GM21367 (cell line): ENCODE data around the gene LSMEM2.
"Not testable (repeated sequence)": the region's sequence is repeated elsewhere in the genome, so short reads cannot be mapped to it uniquely, and the experiment has no call there.

ENCODE experiments used
- ATAC-seq: cut with Tn5 transposase; IDR thresholded peaks from one replicate; pipeline ENCODE4 v1.9.1; 2021; ENCODE audit not compliant: unreplicated experiment

Gene LSMEM2

GRCh38 chr3:50278880-50279224 lies at the start of gene LSMEM2:
Gene LSMEM2, plus strand, starts transcription at chr3:50279087. Its CDS starts 27 bp downstream, at chr3:50279114.
- ATAC-seq: no peak

DNA sequence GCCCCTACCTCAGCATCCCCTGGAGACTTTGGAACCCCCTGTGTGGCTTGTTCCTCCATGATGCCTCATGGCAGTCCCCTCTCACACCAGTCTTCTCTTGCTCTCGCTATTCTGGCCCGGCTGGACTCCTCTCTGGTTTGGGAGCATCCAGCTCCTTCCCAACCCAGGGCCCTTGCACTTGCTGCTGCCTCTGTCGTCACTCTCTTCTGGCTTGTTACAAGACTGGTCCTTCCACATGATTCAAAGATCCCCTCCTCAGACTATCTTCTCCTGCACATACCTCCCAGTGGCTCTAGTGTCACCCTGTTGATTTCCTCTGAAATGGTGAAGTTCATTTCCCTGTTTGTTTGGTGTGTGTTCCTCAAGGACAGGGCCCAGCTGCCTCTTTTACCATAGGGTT lies 49.4 kb upstream of the LSMEM2 start:
- no peak for ATAC-seq

DNA sequence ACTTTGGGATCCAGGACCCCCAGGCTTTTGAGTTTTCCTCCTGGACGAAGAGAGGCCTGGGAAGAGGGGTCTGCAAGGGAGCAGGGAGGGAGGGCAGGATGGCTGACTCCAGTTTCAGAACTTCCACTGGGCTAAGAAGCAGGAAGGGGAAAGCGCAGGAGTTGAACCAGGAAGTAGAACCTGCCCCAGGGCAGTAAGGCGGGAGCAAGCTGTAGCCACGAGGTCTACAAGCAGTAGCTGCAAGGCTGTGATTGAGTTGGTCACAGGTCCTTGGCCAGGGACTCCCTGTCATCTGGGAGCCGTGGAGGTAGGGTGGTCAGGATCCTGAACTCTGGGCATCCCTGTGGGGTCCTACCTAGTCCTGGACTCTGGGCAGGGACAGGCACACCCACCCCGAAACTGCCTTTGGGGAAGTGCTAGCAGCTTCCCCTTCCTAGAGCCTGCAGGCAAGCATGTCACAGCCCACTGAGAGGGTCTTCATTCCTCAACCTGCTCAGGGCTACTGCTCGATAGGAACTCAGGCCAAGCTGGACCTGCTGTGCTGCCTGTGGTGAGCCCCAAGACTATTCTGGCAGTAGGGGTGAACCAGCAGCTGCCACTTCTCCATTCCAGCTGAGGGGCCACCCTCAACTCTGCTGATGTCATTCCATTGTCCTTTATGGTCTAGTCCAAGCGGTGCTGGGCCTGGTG lies 48.6 kb upstream of the LSMEM2 start:
- no peak for ATAC-seq

DNA sequence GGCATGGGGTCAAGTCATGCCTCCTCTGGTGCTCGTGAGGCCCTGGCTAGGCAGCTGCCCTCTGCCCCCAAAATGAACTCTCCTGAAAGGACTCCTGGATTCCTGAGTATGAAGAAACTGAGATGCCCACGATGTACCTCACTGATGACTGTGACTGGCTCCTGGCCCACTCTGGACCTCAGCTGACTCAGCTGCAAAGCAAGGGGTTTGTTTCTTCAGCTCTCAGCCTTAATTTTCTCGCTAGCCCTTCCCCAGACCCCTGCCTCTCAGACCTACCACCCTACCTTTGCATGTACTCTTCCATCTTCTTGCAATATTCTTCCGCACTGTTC lies 48.1 kb upstream of the LSMEM2 start:
- no peak for ATAC-seq

DNA sequence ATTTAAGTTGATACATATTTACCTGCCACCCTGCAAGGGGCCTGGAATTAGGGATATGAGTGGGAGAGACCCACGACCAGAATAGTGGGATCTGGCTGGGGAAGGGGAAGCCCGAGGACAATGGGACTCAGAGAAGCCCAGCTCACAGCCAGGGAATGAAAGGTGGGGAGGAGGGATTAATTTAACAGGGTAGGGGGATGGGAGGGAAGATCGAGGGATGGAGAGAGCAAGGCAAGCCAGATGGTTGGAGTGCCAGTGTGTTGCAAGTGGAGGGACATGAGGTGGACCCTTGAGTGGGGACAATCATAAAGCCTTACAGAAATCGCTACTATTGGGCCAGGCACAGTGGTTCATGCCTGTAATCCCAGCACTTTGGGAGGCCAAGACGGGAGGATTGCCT lies 47.3 kb upstream of the LSMEM2 start:
- no peak for ATAC-seq

GRCh38 chr3:50232303-50232702 lies 46.6 kb upstream of the LSMEM2 start:
- no peak for ATAC-seq

- ATAC-seq: no peak
Observed at GRCh38 chr3:50233176-50233575, 45.7 kb upstream of the LSMEM2 start.

GRCh38 chr3:50235716-50236483 lies 43.0 kb upstream of the LSMEM2 start, which contains the start of gene GNAI2:
Gene GNAI2, plus strand, starts transcription at chr3:50236204. Its CDS starts 132 bp downstream, at chr3:50236336.
- ATAC-seq: peak; percentile 88

DNA sequence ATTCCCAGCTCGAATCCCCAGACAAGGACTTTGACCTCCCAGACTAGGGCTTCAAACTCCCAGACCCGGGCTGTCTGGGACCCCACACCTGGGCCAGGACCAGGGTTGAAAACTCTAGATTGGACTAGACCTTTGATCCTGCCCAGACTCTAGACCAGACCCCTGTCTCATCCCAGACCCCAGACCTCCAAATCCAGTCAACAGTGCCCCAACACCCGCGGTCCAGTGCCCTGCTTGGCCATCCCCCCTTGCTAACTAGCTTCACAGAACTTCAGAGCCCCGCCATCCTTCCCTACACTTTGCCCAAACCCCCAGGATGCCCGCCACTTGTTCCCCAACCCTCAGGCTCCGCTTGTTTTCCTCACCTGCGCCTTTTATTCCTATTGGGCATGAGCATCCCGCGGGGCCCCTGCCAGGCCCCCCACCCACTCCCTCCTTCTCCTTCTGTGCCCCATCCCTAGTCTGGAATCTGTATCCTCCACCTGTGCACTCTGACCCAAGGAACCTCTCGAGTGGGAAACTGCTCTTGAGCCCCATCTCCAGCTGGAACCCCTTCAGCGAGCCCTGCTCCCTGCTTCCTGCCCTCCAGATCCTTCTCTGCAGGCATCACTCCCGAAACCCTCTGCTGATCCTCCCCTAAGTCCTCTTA lies 42.3 kb upstream of the LSMEM2 start:
- no peak for ATAC-seq

GRCh38 chr3:50237133-50237651 lies 41.7 kb upstream of the LSMEM2 start:
- ATAC-seq: no peak

- ATAC-seq: peak; percentile 33
Observed at GRCh38 chr3:50237754-50238548, 40.9 kb upstream of the LSMEM2 start.

DNA sequence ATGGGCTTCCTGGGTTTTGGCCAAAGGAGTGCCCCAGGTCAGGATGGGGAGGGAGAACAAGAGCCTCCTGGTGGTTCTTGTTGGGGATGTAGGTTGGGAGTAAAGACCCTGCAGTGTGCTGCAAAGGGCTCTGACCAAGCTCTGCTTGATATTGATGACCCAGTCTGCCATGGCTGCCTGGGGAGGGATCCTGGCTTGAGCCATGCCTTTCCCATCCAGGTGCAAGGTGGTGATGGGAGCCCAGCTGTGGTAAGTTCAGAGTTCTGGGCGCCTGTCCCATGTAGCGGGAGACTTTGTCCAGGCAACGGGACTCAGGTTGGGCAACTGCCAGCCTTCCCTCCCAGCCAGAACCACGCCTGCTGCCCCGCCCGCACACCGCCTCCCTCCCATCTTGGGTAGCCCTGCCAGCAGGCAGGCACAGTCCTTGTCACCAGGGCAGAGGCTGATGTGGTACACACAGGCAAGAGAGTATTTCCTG lies 40.3 kb upstream of the LSMEM2 start:
- no peak for ATAC-seq

DNA sequence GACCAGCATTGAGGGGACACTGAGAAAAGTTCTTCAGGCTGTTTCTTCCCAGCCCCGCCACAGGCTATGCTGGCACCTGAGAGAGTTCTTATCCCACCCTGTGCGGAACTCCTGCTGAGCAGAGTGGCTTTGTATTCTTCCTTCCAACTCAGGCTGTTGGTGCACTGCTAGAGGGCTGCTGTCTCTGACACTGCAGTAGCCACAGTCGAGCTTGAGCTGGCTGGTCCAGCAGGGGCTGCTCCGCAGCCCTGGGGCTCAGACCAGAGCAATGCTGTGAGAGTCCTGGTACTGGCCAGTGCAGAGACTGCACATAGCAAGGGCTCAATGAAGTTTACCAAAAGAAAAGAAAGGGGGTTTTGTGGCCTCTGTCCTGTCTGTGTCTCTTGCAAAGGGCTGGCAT lies 39.2 kb upstream of the LSMEM2 start:
- no peak for ATAC-seq

DNA sequence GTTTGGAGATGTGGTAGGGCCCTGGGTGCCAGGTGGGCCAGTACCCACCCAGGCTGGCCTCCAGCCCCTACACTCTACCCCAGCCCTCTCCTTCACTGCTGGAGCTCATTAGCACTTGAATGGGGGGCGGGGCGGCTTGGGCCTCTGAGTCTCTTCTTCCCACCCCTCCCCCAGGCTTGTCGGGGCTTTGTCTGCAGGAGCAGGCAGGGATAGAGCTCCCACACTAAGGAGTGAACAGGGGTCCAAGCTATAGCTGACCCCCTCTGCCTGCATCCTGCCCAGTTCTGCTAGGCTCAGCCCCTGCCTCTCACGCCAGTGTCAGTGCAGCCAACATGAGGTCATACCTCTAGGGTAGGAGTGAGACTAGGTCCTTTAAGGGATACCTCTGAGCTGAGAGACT lies 37.7 kb upstream of the LSMEM2 start:
- ATAC-seq: no peak

DNA sequence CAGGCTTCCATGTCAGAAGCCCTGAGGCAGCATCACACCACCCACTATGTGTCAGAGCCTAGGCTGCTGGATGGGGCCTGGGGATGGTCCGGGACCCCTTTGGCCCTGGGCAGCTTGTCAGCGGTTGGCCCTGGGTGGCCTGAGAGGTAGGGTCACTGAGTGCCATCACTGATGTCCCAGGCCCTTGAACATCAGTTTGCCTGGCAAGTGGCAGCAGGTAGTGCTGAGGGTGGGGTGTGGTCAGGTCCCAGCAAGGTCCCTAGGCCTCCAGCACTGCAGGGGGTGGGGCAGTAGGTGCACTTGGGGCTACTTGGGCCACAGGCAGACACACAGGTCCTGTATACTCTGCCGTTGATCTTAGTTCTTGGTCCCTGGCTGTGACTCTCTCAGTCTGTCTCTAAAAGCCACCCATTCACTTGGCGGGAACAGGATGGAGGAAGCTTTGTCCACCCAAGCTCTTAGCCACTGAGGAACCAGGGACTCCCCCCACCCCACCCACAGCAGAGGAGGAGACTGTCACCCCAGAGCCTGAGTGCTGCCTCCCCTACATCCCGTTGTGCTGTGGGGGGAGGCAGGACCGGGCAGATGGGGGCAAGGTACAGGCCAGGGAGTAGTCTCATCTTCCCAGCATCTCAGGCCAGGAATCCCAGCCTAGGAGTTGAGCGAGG lies 37.0 kb upstream of the LSMEM2 start:
- no peak for ATAC-seq

- ATAC-seq: no peak
Observed at GRCh38 chr3:50242381-50242770, 36.5 kb upstream of the LSMEM2 start.

- ATAC-seq: no peak
Observed at GRCh38 chr3:50242851-50243542, 35.9 kb upstream of the LSMEM2 start.

DNA sequence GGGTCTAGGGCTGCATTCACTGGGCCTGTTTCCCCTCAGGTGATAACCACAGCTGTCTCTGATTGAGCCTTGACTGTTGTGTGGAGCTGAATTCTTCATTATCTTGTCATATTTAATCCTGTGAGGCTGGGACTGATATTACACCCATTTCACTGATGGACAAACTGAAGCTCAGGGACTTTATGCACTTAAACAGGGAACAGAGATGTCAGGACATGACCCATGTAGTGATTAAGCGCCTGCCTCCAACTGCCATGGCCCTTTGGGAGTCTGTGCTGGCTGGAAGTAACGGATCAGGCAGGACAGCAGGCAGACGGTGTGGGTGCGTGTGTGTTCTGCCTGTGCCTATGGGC lies 35.4 kb upstream of the LSMEM2 start:
- no peak for ATAC-seq

GRCh38 chr3:50244813-50245212 lies 34.1 kb upstream of the LSMEM2 start:
- ATAC-seq: not testable (repeated sequence)

GRCh38 chr3:50245251-50245745 lies 33.6 kb upstream of the LSMEM2 start:
- ATAC-seq: no peak
